NOMO-1 treated with dmso at 0.1 percent for 144 hours (cell line): ENCODE measurements around the gene SLC2A3.
"Not testable (repeated sequence)": the region's sequence is repeated elsewhere in the genome, so short reads cannot be mapped to it uniquely, and the experiment has no call there.

Experiments used
- DNase-seq: peaks from one replicate; lab custom pipeline; 2025; ENCODE audit not compliant: unreplicated experiment; lab: John Stamatoyannopoulos, UW

Gene SLC2A3

DNA sequence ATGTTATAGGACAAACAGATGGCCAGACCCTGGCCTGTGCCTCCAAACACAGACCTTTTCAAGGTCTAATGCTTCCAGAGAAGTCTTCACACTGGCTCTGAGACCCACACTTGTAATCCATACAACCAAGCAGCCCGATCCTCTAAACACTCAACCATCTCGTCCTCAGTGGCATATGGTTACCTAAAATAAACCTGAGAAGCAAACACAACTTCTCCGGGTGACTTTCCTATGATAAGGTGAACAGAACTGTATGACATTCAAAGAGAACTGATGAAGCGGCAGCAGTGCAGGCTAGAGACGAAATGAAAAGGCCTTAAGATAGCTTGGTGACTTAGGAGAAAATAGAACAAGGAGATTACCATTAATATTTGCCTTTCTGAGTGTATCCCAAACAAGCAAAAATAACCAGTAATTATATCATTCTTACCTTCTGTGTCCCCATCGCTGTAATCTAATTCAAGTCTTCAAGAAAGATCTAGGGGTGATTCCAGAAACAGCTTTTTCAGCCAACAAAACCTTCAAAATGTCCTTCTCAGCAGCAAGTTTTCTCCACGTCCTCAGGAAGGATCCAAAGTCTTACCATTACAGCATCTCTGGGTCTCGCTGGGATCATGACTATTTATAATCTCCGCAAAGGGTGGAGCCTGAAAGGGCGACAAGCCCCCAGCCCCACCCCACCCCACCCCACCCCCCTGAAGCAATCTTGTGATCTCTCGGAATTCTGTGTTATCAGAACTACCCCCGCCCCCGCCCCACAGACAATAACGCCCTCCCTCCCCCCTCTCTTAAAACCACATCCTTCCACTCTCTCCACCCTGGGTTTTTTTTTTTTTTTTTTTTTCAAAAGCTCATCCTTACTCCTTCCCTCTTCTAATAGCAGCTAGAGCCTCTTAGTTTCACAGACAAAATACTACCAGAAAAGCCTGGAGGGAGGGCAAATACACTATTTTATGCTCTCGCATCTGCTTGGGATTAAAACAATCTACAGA lies at the start of gene SLC2A3:
Gene SLC2A3, minus strand, starts transcription at position 598 of the 992 bp plus-strand sequence. Its CDS starts 153 bp downstream, at position 445.
- DNase-seq, result peak; percentile 85

DNA sequence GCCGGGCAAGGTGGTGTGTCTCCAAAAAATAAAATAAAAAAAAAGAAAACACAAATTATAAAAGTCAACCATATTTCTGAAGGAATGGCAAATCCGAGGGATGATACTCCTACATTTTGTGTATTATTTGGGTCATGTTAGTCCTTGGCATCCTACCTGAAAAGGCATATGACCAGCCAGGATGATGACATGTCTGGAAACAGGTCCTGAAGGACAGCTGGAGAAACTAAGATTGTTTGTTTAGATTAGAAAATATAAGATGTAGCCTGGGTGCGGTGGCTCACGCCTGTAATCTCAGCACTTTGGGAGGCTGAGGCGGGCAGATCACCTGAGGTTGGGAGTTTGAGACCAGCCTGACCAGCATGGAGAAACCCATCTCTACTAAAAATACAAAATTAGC lies 48.9 kb upstream of the SLC2A3 start:
- no peak for DNase-seq

DNA sequence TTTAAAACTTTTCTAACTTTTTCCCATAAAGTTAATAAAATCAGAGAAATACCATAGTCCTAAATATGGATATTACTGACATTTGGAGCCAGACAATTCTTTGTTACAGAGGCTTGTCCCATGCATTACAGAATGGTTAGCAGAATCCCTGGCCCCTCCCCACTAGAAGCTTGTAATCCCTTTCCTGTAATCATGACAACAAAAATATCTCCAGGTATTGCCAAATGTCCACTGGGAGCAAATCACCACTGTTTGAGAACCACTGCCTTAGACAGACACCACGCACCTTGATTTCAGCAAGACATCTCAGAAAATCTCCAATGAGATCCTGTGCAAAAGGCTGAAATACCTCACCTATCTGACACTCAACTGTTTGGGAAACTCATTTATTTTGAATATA lies 47.5 kb upstream of the SLC2A3 start:
- DNase-seq, result not testable (repeated sequence)

DNA sequence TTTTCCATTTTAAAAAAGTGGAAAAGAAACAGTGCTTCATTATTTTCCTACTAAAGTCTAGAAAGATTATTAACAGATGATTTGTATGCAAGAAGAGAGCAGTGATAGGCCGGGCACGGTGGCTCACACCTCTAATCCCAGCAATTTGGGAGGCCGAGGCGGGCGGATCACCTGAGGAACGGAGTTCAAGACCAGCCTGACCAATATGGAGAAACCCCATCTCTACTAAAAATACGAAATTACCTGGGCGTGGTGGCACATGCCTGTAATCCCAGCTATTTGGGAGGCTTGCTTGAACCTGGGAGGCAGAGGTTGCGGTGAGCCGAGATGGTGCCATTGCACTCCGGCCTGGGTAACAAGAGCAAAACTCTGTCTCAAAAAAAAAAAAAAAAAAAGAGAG lies 47.0 kb upstream of the SLC2A3 start:
- DNase-seq, result not testable (repeated sequence)

DNA sequence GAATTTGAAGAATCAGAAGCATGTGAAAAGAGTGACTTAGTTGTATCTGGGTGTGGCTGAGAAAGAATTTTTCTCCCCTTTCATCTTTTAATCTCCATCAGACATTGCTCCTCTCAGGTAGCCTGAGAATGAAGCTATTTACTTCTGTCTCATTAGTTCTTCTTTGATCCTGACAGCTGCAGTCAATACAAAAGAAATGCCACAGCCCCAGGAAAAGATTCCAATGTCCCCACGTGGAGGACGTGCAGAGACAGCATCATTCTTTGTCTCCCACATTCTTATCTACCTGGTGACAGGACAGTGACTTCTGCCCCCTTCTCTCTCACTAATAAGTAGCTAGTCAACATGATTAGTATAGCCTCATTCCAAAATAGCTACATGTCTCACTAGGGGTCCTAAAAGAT lies 46.3 kb upstream of the SLC2A3 start:
- not testable (repeated sequence) for DNase-seq

DNA sequence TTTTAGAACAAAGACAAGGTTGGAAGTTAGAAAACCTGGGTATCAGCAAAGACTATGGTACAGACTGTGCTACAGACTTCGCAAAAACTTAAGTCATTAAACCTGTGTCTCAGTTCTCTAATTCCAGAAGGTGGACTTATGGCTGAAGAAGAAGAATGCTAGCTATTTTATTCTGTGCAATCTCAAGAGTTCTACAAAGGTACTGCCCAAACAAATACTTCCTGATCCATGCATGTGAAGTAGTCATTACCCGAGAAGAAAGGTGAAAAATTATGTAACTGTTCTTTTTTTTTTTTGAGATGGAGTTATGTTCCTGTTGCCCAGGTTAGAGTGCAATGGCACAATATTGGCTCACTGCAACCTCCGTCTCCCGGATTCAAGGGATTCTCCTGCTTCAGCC lies 45.5 kb upstream of the SLC2A3 start:
- no peak for DNase-seq

DNA sequence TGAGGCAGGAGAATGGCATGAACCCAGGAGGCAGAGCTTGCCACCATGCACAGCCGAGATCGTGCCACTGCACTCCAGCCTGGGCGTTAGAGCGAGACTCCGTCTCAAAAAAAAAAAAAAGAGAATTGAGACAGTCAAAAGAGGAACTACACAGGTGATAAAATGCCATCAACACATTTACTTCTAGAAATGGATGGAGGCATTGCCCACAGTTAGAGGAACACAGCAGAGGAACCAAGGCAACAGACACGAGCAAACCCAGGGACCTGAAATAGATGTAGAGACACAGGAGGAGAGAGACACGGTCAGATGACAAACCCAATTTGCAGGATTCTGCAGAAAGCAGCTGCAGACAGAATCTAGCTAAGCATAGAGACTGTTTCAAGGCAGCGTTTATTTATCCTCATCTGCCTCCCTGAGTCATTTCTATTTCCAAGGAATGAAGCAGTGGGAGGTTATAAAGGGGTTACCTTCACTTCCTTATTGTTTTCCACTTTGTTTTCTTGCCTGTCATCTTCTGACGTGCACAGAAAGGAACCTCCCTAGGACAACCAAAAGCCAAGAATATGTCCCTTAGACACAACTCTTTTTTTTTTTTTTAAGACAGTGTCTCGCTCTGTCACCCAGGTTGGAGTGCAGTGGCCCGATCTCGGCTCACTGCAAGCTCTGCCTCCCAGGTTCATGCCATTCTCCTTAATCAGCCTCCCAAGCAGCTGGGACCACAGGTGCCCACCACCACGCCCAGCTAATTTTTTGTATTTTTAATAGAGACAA lies 41.6 kb upstream of the SLC2A3 start:
- not testable (repeated sequence) for DNase-seq

DNA sequence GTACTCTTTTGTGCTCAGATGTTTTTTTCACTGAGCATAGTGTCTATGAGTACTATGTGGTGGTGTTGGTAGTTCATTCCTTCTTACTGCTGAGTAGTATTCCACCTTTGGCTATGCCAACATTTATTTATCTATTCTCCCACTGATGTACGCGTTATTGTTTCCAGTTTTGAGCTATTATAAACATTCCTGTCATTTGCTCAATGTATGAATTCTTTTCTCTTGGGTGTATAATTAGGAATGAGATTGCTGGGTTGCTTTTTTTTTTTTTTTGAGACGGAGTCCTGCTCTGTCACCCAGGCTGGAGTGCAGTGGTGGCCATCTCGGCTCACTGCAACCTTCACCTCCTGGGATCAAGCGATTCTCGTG lies 37.5 kb upstream of the SLC2A3 start:
- DNase-seq, result no peak

DNA sequence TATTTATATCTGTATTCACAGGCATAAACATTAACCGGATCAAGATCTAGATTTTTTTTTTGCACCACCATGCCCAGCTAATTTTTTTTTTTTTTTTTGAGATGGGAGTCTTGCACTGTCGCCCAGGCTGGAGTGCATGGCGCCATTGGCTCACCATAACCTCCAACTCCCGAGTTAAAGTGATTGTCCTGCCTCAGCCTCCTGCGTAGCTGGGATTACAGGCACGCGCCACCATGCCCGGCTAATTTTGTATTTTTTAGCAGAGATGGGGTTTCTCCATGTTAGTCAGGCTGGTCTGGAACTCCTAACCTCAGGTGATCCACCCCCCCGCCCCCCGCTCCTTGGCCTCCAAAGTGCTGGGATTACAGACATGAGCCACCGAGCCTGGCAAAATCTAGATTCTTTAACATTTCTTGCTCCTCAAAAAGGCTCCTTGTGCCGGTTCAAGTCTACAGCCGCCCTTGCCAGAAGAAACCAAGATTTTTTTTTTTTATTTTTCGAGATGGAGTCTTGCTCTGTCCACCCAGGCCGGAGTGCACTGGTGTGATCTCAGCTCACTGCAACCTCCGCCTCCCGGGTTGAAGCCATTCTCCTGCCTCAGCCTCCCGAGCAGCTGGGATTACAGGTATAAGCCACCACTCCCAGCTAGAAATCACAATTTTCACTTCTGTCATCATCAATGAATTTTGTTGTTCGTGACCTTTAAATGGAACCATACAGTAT lies 36.9 kb upstream of the SLC2A3 start:
- DNase-seq, result no peak

DNA sequence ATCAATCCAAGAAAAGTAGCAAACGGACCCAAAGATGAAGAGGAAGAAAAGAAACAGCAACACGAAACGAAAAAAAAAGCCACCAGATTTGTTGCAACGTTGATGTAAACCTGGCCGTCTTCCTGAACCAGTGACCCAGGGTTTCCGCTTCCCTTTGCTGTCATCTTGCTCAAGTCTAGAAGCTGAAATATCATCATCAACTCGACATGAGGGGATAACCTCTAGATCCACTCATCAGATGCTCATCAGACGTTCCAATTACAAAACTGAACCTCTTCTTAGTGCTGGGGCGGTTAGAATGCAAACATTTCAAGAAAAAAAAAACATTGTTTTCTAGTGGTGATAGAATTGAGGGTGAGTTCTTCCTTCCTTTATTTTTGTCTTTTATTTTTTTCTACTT lies 36.3 kb upstream of the SLC2A3 start:
- not testable (repeated sequence) for DNase-seq

DNA sequence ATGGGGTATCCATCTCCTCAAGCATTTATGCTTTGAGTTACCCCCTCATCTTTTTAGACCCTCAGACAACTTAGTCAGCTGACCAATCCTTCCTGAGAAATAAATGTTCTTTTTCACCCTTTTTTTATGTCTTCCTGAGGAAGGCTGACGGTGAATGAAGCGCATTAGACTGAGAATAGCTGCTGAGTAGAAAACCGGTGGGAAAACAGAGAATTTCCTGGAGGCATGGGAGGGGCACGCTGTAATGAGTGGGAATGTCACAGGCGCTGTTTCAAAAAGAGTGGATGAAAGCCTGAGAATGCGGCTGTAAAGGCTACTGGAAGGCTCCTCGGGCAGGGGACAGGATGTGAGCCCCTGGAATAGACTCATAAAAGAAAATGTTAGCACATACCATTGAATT lies 35.8 kb upstream of the SLC2A3 start:
- DNase-seq, result not testable (repeated sequence)

DNA sequence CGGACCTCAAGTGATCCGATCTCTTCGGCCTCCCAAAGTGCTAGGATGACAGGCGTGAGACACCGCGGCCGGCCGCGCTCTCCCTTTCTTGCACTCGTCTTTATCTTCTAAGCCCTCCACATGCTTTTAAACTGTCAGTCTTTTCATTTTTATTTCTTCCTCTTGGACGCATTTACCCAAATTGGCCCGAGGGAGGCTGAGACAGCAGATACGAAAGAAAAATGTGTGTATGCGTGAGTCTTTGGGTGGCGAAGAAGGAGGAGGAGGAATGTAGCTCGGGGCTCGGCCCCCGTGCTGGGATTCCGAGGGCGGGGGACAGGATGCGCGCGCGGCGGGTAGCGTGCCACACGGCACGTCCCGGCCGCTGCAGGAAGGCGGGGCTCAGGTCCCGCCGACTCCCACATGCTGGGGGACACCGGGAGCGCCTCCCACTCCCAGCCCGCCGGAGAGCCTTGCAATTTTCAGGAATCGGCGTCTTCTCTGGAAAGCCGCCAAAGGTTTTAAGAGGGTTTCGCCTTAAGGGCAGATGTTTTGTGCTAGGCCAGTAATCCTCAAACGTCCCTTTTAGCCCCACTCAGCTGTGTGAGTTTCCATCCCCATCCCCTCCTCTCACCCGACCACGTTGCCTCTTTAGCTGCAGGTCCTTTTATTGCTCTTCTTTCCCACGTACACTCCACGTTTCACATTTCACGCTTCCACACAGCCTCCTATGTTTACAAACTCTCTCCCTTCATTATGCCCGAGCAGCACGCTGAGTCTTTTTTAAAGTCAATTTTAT lies 34.7 kb upstream of the SLC2A3 start:
- DNase-seq, result peak; percentile 55

DNA sequence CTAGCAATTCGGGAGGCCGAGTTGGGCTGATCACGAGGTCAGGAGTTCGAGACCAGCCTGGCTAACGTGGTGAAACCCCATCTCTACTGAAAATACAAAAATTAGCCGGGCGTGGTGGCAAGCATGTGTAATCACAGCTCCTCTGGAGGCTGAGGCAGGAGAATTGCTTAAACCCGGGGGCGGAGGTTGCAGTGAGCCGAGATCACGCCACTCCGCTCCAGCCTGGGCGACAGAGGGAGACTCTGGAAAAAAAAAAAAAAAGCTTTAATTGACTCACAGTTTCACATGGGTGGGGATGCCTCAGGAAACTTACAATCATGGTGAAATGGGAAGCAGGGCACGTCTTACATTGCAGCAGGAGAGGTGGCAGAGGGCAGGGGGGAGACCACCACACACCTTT lies 30.6 kb upstream of the SLC2A3 start:
- DNase-seq, result no peak

DNA sequence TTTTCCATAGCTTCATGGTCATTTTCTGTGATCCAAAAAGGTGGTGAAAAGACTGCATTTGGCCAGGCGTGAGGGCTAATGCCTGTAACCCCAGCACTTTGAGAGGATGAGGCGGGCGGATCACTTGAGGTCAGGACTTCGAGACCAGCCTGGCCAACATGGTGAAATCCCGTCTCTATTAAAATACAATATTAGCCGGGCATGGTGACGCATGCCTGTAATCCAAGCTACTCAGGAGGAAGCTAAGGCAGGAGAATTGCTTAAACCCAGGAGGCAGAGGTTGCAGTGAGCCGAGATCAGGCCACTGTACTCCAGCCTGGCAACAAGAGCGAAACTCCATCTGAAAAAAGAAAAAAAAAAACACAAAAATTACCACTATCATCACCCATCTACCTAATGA lies 28.7 kb upstream of the SLC2A3 start:
- DNase-seq, result not testable (repeated sequence)

DNA sequence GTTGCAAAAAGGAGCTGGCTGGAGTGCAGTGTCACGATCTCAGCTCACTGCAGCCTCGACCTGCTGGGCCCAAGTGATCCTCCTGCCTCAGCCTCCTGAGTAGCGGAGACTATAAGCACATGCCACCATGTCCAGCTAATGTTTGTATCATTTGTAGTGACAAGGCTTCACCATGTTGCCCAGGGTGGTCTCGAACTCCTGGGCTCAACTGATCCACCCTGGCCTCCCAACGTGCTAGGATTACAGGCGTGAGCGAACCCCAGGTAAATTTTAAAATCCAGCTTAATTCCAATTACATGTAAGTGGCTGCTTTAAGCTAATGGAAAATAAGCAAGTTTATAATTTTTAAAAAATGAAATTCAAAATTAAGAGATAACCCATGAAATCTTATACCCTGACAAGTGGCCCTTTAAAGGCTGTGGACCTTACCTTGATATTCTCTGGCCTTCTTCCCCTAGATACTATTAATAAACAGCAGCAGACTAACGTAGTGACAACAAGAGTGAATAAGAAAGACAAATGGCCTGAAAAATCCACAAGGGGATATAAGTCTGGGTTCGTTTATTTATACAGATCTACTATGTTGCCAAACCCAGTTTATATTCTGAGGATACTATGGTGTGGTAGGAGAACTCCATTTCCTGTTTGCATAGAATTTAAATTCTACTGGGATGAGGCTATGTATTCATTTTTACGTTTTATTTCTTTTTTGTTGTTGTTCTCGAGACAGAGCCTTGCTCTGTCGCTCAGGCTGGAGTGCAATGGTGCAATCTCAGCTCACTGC lies 25.6 kb upstream of the SLC2A3 start:
- no peak for DNase-seq

DNA sequence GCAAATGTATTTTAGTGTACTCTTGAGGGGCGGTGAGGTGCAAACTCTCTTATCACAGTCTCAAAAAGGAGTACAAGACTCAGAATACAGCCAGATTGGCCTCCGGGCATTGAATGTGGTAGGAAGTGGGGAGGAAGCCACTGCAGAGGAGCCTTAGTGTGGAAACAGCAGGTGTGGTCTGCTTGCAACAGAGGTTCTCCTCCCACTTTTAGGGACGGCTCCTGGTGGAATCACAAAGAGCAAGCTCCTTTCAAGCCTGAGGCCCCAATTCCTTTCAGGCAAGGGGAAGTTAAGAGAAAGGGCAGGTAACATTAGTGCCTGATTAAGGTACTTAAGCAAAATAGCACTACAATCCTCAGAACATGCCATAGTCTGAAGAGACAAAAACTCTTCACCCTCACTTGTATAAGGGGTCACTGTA lies 23.7 kb upstream of the SLC2A3 start:
- DNase-seq, result peak; percentile 29

DNA sequence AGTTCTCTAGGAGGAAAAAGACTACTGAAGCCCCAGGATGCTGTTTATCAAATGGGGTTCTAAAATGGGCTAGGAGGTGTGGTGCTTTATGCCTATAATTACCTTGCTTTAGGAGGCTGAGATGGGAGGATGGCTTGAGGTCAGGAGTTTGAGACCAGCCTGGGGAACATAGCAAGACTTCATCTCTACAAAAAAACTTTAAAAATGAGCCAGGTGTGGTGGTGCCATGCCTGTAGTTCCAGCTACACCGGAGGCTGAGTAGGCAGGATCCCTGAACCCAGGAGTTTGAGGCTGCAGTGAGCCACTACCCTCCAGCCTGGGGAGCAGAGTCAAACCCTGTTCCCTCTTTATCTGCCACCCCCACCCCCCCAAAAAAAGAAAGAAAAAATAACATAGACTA lies 23.3 kb upstream of the SLC2A3 start:
- no peak for DNase-seq

DNA sequence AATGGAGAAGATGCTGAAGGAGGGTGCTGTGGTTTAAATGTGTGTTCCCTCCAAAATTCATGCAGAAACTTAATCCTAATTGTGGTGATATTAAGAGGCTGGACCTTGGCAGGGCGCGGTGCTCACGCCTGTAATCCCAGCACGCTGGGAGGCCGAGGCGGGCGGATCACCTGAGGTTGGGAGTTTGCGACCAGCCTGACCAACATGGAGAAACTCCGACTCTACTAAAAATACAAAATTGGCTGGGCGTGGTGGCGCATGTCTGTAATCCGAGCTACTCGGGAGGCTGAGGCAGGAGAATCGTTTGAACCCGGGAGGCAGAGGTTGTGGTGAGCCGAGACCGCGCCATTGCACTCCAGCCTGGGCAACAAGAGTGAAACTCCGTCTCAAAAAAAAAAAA lies 18.9 kb upstream of the SLC2A3 start:
- DNase-seq, result not testable (repeated sequence)

DNA sequence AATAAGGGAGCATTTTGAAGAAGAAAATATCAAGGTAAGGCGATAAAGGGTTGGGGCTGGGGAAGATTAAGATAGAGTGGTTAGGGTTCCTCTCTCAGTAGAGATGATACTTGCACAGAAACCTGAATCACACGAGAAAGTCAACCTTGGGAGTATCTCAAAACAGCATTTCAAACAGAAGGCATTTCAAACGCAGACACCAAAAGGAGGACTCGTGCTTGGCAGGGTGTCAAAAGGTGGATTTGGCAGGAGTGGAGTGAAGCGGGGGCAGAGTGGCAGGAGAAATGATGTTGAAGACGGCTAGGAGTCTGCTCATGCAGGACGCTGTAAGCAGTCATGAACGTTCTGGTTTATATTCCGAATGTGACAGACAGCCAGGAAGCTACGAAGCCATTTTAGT lies 18.4 kb upstream of the SLC2A3 start:
- DNase-seq, result not testable (repeated sequence)

DNA sequence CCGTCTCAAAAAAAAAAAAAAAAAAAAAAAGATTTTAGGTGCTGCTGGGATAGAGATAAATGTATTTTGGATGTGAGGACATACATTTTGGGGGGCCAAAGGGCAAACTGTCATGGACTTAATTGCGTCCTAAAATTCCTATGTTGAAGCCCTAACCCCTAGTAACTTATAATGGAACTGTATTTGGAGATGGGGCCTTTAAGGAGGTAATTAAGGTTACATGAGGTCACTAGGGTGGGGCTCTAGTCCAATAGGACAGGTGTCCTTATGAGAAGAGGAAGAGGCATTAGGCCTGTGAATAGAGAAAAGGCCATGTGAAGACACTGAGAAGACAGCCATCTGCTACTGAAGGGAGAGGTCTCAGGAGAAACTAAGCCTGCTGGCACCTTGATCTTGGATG lies 17.9 kb upstream of the SLC2A3 start:
- DNase-seq, result not testable (repeated sequence)
